Spleen (tissue), 11 donors: ENCODE data around the gene WFDC5. TPM values are rescaled to one million over a fixed set of nuclear protein-coding genes. Genes with fewer than 3 reads are reported as not detected.

Source experiments
- DNase-seq: peaks from one replicate; pipeline ENCODE4 v3.0.0-alpha.2; 2020
- H3K27ac ChIP-seq, 8 donors: fragments of 200-600 bp; sonication (generic) in 7 of 8; 1 replicate in 4 of 8; 2 replicates in 4 of 8; pipeline versions ENCODE4 v1.5.0 to v1.8.0; 2016 to 2021; ENCODE audit warnings: inconsistent platforms in 4 of 8, mild to moderate bottlenecking in 4 of 8, moderate library complexity in 1 of 8
- H3K27me3 ChIP-seq, 7 donors: fragments of 200-600 bp; sonication (generic) in 6 of 7; replicated peaks in 1 of 7; 1 replicate in 4 of 7; 2 replicates in 3 of 7; pipeline versions ENCODE4 v1.5.0 to v1.8.0; 2016 to 2021; ENCODE audit warnings: inconsistent platforms in 3 of 7, mild to moderate bottlenecking in 1 of 7
- H3K36me3 ChIP-seq, 6 donors: fragments of 200-600 bp; sonication (generic) in 5 of 6; 1 replicate in 4 of 6; 2 replicates in 2 of 6; pipeline versions ENCODE4 v1.5.0 to v1.8.0; 2016 to 2021; ENCODE audit warnings: inconsistent platforms in 2 of 6
- H3K4me1 ChIP-seq, 6 donors: fragments of 200-600 bp; sonication (generic) in 5 of 6; 1 replicate in 3 of 6; 2 replicates in 3 of 6; pipeline versions ENCODE4 v1.5.0 to v1.8.0; 2016 to 2021; ENCODE audit warnings: inconsistent platforms in 3 of 6
- H3K4me3 ChIP-seq, 8 donors: fragments of 200-600 bp; sonication (generic) in 7 of 8; 1 replicate in 4 of 8; 2 replicates in 4 of 8; pipeline versions ENCODE4 v1.5.0 to v1.8.0; 2016 to 2021; ENCODE audit warnings: inconsistent platforms in 4 of 8, mild to moderate bottlenecking in 4 of 8, moderate library complexity in 2 of 8
- H3K9me3 ChIP-seq, 8 donors: fragments of 200-600 bp; sonication (generic) in 7 of 8; 1 replicate in 4 of 8; 2 replicates in 4 of 8; pipeline versions ENCODE4 v1.5.0 to v1.8.0; 2016 to 2021; ENCODE audit warnings: inconsistent platforms in 4 of 8
- CTCF ChIP-seq, 11 experiments: fragments of 200-600 bp in 7 of 11; fragments of 450-650 bp in 4 of 11; sonication (generic) in 4 of 11; IDR thresholded peaks in 8 of 11; conservative IDR thresholded peaks in 3 of 11; 1 replicate in 7 of 11; 2 replicates in 4 of 11; pipeline versions ENCODE4 v1.4.0 to v1.8.0; 2016 to 2021; ENCODE audit warnings: antibody characterized with exemption in 11 of 11, inconsistent platforms in 4 of 11, mild to moderate bottlenecking in 1 of 11
- POLR2A ChIP-seq, 3 donors: fragments of 450-650 bp; IDR thresholded peaks; one replicate each; pipeline ENCODE4 v1.5.1; 2017; ENCODE audit warnings: antibody characterized with exemption in 3 of 3, mild to moderate bottlenecking in 1 of 3
- POLR2AphosphoS5 ChIP-seq, 3 donors: sonication (generic); formaldehyde crosslinking; IDR thresholded peaks; one replicate each; pipeline ENCODE4 v1.5.1; 2017; ENCODE audit warnings: antibody characterized with exemption in 3 of 3
- WGBS, 5 donors: extraction: QIAGEN DNeasy Blood & Tissue Kit in 3 of 5; methylation state at CpG; one replicate each; pipeline versions ENCODE4 v1.1.5 to v1.1.7; 2013 to 2018; 5-methylcytosine and 5-hydroxymethylcytosine counted together
- intact Hi-C: fragments of 100-400 bp; cut with DNase I; formaldehyde crosslinking; loops from one replicate; pipeline ENCODE4 v1.15.0; 2023; ENCODE audit warnings: low total_unique reads
- polyA plus RNA-seq, 3 donors: library from polyadenylated mRNA; stranded (reverse); fragments of 200-250 nt; gene quantifications; one replicate each; pipeline ENCODE4 v1.2.1, GENCODE V29; 2013
- total RNA-seq, 7 donors: library from RNA; depleted of rRNA in 3 of 7; stranded (reverse); fragments of >200 nt in 3 of 7; fragmentation: NEBNext Ultra II Directional in 4 of 7; extraction: Animal tissue kit (Norgen Biotek cat#: 25700) in 4 of 7; gene quantifications; one replicate each; pipeline versions ENCODE4 v1.1.0 to v1.2.1, GENCODE V29; 2016 to 2021
- donor health status: healthy with polysubstance abuse.
- donor health status: DM: no; HTN: no; CAD: no; lungs with moderate emphysema.
- donor health status: DM: no; HTN: no; CAD: no.
- donor health status: Bipolar disorder and iron deficiency.
- donor health status: healthy.
- donor health status: DM: no; HTN: no; CAD: no.
- donor health status: DM: yes; HTN: yes; CAD: no.

WFDC5 gene
- total and polyA plus RNA-seq, 10 donors = not detected

- DNase-seq = no peak
- H3K27me3 ChIP-seq = no peaks in the 10 kb centered on the region
- TF ChIP-seq POLR2A (IDR thresholded peaks at IDR 0.05) (no peak), POLR2AphosphoS5 (IDR thresholded peaks at IDR 0.05) (peak in 1 of 3 donors; percentile 4)
- no peak overlapping the region for H3K4me3 ChIP-seq
- intact Hi-C loops = no loop called here
- H3K4me1 ChIP-seq = peaks cover 0 to 12% (median 0%) of the 10 kb centered on the region in 6 donors
- peaks cover 0 to 57% (median 0%) of the 10 kb centered on the region in 6 donors for H3K36me3 ChIP-seq
- no peak overlapping the region for H3K27ac ChIP-seq
- WGBS, 5 donors = 90 to 100% (median 99%) methylated on average over 3 of the region's 3 CpGs
- no peaks in the 10 kb centered on the region for H3K9me3 ChIP-seq
These were observed 24.5 kb downstream of the WFDC5 start for GRCh38 chr20:45090481-45090880.

GRCh38 chr20:45088247-45088646, 26.7 kb downstream of the WFDC5 start:
- no peak overlapping the region for H3K4me3 ChIP-seq
- 88 to 92% (median 89%) methylated on average over 7 of the region's 7 CpGs for WGBS, 5 donors
- no peak for DNase-seq
- intact Hi-C loops = no loop called here
- H3K27ac ChIP-seq = no peak overlapping the region
- peaks cover 0 to 73% (median 3%) of the 10 kb centered on the region in 6 donors for H3K36me3 ChIP-seq
- H3K27me3 ChIP-seq = no peaks in the 10 kb centered on the region
- TF ChIP-seq POLR2A (IDR thresholded peaks at IDR 0.05) = no peak
- no peak for TF ChIP-seq POLR2AphosphoS5 (IDR thresholded peaks at IDR 0.05)
- TF ChIP-seq CTCF (IDR thresholded peaks at IDR 0.05 in 8 of 11, conservative IDR thresholded peaks at IDR 0.05 in 3 of 11) = no peak
- peaks cover 0 to 10% (median 0%) of the 10 kb centered on the region in 6 donors for H3K4me1 ChIP-seq
- peaks cover 0 to under 1% (median 0%) of the 10 kb centered on the region in 8 donors for H3K9me3 ChIP-seq

GRCh38 chr20:45087814-45088213, 27.2 kb downstream of the WFDC5 start:
- H3K27me3 ChIP-seq = no peaks in the 10 kb centered on the region
- peaks cover 0 to 10% (median 0%) of the 10 kb centered on the region in 6 donors for H3K4me1 ChIP-seq
- DNase-seq = no peak
- TF ChIP-seq CTCF (IDR thresholded peaks at IDR 0.05 in 8 of 11, conservative IDR thresholded peaks at IDR 0.05 in 3 of 11) (no peak), POLR2A (IDR thresholded peaks at IDR 0.05) (no peak), POLR2AphosphoS5 (IDR thresholded peaks at IDR 0.05) (no peak)
- WGBS, 5 donors = 67 to 100% (median 89%) methylated on average over 1 of the region's 1 CpG
- no peak overlapping the region for H3K27ac ChIP-seq
- H3K4me3 ChIP-seq = no peak overlapping the region
- H3K9me3 ChIP-seq = peaks cover 0 to 5% (median 3%) of the 10 kb centered on the region in 8 donors
- peaks cover 0 to 77% (median 5%) of the 10 kb centered on the region in 6 donors for H3K36me3 ChIP-seq
- intact Hi-C loops = no loop called here

GRCh38 chr20:45087097-45087790, 27.7 kb downstream of the WFDC5 start:
- H3K9me3 ChIP-seq = peaks cover 0 to 10% (median 9%) of the 10 kb centered on the region in 8 donors
- no peak for DNase-seq
- TF ChIP-seq POLR2AphosphoS5 (IDR thresholded peaks at IDR 0.05) (no peak), CTCF (IDR thresholded peaks at IDR 0.05 in 8 of 11, conservative IDR thresholded peaks at IDR 0.05 in 3 of 11) (no peak), POLR2A (IDR thresholded peaks at IDR 0.05) (no peak)
- no peak overlapping the region for H3K27ac ChIP-seq
- intact Hi-C loops = no loop called here
- WGBS, 5 donors = 58 to 72% (median 66%) methylated on average over 3 of the region's 3 CpGs
- peaks cover 0 to 10% (median 0%) of the 10 kb centered on the region in 6 donors for H3K4me1 ChIP-seq
- H3K36me3 ChIP-seq = peaks cover 0 to 79% (median 10%) of the 10 kb centered on the region in 6 donors
- H3K4me3 ChIP-seq = no peak overlapping the region
- no peaks in the 10 kb centered on the region for H3K27me3 ChIP-seq
